GM21390 (cell line): ENCODE data around the gene GNA12.

Source experiments
- ATAC-seq: cut with Tn5 transposase; IDR thresholded peaks from one replicate; pipeline ENCODE4 v1.9.1; 2021; ENCODE audit not compliant: unreplicated experiment

GNA12 gene

DNA sequence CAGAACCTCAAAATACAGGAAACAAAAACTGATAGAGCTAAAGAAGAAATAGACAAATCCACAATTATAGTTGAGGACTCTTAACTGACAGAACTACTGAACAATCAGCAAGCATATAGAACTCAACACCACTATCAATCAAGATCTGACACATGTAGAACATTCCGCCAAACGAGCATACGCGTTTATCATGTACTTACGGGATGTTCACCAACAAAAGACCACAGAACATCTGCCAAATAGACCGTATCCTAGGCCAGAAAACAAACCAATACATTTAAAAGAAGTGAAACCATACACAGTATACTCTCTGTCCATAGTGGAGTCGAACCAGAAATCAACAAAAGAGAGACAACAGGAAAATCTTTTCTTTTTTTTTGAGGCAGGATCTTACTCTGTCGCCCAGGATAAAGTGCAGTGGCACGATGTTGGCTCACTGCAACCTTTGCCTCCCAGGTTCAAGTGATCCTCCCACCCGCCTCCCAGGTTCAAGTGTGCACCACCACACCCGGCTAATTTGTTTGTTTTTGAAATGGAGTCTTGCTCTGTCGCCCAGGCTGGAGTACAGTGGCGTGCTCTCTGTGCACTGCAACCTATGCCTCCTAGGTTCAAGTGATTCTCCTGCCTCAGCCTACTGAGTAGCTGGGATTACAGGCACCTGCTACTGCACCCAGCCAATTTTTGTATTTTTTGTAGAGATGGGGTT lies 5.1 kb downstream of the GNA12 start:
- ATAC-seq = peak; percentile 50

DNA sequence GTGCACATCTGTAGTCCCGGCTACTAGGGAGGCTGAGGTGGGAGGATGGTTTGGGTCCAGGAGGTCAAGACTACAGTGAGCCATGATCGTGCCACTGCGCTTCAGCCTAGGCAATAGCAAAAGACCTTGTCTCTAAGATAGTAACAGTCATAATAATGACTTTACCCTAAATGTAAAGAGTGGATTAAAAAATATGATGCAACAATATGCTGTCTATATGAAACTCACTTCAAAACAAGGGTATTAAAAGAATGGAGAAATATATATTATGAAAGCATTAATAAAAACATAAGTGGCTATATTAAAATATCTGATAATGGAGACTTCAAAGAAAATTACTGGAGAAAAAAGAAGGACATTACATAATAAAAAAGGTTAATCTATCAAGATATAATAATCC lies 5.7 kb downstream of the GNA12 start:
- no peak for ATAC-seq

DNA sequence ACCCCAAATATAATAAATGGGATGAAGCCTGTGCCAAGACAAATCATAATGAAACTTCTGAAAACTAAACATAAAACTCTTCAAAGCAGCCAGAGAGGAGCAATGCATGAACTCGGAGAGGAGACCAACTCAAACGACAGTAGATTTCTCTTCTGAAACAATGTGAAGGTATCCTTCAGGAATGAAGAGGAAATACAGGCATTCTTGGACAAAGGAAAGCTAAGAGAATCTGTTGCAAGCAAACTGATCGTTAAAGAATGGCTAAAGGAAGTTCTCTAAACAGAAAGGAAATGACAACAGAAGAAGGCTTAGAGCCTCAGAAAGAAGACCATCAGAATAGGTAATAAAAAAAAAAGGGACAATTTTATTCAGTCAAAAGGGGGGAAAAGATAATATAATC lies 6.6 kb downstream of the GNA12 start:
- no peak for ATAC-seq

DNA sequence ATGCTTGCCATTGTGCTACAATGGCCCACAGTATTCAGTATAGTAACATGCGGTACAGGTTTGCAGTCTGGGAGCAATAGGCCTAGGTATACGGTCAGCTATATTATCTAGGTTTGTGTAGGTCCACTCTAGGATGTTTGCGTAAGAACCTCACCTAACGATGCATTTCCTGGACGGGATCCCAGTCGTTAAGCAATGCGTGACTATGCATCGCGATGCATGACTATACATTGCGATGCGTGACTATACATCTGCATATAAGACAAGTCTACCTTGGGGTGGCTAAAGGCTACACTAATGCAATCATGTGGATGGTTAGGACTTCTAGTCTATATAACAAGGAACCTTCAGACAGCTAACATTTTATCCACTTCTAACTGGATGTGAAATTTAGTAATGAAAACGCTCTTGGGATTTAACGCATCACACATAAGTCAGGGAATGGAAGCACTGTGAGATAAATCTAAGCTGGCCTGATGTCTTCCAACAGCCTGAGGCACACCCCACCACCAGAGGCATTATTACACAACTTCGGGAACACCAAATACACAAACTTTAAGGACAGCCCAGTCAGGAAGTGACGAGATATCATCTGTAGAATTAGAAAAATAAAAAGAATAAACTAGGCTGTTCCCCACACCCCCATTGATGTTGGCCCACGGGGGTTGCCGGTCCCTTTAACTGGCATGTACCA lies 9.2 kb downstream of the GNA12 start:
- ATAC-seq = no peak

DNA sequence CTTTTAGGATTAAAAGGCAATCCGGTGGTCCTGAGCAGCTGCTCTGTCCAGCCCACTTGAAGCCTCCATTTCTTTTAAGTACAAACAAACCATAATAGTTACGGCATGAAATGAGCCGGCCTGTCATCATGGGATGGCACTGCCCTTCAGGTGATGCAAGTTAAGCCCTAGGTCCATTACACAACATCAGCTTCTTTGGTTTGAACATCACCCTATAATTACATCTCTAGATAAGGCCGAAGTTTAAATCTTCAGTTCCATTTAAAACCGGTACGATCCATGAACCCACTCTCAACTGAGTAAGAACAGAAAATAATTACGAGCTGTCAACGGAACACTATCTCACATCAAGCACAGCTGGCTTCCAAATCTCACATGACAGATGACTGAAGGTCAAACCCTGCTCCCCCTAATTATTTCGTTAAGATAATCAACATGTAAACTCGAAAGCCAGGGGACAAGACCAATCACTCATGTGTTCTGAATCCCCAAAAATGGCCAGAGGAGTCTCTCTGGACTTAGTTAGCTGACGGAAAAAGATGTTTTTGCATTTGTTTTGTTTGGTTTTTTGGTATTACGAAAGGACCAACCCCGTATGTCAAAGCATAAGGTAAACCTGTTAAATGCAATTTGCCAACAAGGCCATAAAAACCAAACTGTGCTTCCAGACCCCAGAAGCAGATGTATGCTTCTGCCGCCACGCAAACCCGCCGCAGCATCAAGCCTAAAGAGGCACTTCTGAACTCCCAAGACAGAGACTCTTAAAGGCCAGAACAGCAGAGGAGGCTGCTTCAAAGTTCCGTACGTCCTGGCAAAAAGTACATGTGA lies 10.8 kb downstream of the GNA12 start:
- ATAC-seq = no peak

DNA sequence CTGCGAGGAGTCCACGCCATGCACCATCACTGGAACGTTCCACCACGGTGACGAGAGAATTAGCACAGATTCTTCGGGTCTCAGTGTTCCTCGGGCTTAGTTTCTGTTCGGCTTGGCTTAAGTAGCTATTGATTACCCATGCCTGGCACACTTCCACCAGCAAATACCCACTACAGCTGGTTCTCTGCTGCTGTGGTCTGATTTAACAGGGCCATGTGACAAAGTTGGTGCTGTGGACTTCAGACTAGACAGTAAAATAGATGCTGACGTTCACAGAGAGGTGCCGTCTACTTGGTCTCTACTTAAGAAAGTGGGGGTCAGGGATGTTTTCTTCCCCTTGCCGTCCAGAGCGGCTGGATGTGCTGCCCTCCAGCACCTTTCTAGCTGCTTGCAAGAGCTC lies 11.6 kb downstream of the GNA12 start:
- ATAC-seq = no peak

DNA sequence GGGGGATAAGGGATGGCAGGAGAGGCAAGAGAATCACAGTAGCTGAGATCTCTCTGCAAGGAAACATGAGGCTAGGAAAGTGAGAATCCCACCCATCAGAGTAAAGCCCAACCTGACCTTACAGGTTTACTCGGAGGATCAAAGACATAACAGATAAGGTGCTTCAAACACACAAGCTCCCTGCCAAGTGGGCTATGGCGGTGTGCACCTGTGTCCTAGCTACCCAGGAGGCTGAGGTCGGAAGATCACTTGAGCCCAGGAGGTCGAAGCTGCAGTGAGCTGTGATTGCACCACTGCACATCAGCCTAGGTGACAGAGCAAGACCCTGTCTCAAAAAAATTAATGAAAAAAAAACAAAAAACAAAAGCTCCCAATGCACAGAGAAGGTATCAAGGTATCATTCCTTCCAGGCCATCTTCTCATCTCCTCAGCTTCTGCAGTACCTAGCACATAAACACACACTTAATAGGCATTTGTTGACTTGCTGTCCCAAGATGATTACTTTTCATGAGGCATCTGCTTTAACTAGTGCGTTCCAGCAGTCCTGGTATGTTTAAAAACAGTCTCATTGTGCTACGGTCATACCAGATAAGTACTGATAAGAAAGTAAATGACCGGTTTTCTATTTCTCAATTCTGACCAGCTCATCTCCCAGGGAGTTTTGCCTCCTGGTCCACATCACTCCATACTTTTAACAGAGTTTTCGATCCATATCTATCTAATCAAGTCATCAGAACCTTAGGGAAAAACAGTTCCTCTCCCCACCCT lies 13.3 kb downstream of the GNA12 start:
- ATAC-seq = no peak

DNA sequence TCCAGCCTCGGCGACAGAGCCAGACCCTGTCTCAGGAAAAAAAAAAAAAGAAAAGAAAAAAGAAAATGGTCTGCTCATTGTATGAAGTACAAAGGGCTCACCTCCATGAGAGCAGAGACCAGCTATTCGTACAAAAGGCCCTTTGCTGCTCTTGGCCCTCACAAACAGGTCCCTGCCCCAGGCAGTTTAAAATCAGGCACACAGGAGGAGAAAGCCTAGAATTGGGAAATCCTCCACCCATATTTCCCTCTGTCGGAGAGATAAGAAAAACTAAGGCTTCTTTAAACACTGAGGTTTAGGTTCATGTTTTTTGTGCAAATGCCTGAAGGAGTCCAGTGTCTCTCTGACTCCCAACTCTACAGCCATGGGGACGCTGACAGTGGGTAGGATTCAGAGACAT lies 15.1 kb downstream of the GNA12 start:
- ATAC-seq = no peak

DNA sequence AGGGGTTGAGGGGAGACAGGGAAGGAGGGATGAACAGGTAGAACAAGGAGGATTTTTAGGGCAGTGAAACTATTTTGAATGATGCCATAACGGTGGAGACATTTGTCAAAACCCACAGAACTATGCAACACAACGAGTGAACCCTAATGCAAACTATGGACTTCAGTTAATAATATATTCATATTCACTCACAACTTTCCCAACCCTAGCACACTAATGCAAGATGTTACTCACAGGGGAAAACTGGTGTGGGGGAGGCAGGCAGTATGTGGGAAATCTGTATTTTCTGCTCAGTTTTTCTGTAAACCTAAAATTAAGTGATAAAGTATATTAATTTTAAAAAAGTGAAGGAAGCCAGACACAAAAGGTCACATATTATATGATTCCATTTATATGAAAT lies 17.3 kb downstream of the GNA12 start:
- ATAC-seq = no peak

DNA sequence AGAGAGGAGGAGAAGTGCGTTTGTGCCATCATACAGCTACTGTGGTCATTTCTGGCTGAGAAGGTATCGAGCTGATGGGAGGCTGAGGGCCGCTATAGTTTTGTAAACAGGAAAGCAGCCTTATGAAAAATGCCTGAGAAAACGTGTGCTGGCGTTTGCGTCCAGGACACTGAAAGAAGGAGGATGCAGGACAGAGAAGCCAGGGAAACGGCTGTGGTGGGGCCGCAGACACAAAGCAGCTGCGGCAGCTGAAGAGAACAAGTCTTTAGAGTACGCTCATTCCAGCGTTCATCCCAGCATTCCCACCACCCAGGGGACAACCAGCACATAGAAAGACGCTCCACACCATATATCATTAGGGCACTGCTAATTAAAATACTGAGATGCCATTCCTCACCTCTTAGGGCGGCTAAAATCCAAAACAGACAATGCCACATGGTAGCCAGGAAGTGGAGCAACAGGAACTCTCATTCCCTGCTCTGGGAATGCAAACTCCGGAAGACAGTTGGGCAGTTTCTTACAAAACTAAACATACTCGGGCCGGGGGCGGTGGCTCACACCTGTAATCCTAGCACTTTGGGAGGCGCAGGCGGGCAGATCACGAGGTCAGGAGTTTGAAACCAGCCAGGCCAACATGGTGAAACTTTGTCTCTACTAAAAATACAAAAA lies 18.4 kb downstream of the GNA12 start:
- ATAC-seq = no peak

DNA sequence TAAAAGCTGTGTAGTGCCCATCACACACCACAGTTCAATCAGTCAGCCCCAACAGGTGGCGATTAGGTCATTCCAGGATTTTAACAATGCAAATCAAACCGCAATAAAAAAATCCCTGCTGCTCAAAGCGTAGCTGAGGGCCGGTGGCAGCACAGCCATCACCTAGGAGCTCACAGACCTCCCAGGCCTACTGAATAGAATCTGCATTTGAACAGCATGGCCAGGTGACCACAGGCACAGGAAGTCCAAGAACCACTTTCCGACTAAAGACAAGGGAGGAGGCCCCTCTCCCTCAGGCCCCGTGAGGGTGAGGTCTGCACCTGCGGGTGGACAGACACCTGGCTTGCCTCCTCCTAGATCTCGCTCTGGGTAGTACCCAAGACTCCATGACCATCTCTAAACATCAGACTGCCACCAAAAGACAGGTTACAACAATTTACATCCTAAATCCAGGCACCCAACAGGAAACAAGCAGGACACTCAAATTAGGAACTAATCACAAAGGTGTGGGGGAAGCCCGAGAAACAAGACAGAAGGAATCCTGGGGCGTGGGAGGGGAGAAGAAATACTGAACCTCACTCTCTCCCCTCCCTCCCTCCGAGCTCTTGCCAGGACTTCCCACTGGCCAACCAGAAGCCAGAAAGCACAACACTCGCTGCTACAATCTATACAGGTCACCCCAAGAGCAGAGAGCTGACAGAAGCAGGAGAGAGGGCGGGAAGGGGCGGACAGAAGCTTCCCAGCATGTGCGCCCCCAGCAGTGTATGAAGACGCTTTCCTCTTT lies 19.2 kb downstream of the GNA12 start:
- ATAC-seq = no peak

DNA sequence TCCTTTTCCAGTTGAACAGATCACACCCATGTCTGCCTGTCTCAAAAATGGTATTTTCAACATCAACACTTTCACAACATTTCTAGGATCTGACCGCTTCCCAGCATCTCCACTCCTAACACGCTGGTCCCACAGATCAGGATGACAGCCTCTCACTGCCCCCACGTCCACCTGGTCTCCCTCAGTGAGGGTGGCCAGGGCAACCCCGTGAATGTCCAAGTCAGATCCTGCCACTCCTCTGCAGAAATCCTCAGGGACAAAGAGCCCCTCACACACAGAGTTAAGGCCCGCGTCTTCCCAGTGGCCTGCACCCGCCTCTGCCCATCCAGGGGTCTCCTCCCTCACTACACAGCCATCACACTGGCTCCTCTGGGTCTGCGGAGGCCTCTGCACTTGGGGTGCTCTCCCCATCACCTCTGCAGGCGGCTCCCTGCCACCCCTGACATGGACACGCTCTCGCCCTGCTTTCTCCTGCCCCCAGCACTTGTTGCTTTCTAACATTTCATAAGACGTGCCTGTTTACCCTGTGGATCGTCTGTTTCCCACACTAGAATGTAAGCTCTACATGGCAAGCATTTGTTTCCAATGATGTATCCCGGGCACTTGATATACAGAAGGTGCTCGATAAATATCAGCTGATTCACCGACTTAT lies 20.0 kb downstream of the GNA12 start:
- ATAC-seq = no peak

DNA sequence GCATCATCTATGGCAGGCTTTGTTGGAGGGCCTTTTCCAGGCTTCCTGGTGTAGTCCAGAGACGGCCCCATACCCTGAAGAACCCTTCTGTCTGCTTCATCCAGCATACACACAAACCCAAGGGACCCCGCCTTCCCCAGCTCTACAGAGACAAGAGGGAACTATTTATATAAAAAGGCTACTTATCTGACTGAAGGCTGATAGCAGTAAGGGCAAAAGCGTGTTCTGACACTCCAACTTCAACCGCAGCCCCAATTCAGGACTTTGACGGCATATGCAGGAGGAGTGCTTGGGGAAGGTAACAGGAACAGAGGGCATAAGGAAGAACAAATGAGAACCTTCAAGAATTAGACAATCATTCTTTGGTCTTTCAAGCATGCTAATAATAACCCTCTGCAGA lies 21.0 kb downstream of the GNA12 start:
- no peak for ATAC-seq

DNA sequence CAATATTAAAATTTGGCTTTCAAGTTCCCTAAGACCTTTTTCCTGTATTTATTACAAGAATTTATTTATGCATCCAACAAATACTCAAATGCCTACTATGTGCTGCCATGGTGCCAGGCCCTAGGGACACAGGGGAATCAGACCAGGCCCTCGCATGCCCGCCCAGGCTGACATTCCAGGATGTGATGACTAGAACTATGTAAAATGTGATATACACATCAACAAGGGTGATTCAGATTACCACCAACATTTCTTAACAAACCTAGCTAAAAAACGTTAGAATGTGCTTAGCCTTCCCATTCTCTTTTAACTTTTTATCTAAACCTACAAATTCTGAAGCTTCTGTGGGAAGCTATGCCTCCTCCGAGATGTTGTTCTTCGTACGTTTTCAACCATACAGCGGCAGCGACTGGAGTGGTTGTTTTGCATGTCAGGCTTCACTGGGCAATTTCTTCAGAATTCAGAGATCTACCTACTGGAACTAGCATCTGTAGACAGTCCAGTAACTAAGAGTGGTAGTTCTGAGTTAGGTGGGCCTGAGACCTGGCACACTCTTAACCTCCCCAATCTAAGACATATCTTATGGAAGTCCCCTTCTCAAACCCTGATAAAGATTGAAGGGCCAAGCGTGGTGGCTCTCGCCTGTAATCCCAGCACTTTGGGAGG lies 22.1 kb downstream of the GNA12 start:
- ATAC-seq = peak; percentile 71

DNA sequence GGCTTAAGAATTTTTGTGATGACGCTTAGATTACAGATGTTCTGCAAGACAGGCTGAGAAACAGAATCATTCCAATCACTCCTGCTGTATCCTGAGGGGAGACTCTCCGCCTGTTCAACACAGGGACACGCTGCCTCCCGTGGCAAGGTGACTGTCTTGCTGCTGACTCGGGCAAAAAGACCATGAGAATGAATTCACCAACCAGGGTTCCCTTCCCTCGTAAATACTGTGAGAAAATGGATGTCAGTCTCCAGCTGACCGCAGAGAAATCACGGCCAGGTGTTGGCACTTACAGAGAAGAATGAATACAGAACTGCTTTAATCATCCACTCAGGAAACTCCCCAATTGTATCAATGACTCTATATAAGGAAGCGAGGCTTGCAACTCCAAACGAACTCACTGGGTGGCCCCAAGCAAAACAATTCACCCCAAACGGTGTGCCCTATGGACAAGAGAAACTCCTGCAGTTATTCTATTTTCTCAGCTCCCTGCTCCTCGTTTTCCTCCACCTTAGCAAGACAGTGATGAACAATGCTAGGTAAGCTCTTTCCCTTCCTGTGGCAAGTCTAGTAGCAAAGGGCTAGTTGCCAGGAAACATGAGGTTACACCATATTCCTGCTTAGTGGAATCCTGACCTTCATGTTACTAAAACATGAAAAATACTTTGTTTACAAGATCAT lies 22.8 kb downstream of the GNA12 start:
- ATAC-seq = peak; percentile 43

DNA sequence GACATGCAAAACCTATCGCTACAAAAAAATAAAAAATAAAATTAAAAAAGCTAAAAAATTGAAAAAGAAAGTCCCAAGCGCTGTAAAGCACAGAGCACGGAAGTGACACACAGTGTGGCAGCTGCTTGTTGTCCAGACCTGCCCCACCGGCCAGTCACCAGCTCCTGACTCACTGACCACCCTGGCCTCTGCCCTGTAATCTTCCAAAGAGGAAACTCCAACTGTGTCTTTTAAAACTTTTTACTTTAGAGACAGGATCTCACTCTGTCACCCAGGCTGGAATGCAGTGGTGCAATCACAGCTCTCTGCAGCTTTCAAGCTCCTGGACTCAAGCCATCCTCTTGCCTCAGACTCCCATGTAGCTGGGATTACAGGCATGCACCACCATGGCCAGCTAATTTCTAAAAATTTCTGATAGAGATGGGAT lies 23.6 kb downstream of the GNA12 start:
- ATAC-seq = no peak

DNA sequence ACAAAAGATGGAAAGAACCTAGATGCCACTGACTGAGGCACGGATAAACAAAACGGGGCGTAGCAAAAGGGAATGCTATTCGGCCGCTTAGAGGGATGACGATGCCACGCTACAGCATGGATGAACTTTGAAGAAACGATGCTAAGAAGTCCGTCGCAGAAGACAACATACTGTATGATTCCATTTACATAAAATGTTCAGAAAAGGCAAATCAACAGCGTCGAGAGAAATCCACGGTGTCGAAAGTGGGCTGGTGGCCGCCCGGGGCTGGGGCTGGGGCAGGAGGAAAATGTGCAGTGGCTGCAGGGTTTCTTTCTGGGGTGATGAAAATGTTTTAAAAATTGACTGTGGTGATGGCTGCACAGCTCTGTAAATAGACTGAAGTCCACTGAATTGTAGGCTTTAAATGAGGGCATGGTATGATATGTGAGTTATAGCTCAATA lies 24.1 kb downstream of the GNA12 start:
- no peak for ATAC-seq
